Measurements from ENCODE around the gene HSF4. TPM values are rescaled to one million over a fixed set of nuclear protein-coding genes. Genes with fewer than 3 reads are reported as not detected.

HSF4 gene
- total and polyA plus RNA-seq, 2 donors (not counting 3 experiments of a cell fraction or from before 2014, with no cell fraction given): 4.8 to 5.5 TPM

- Histone ChIP-seq H3K27ac (ENCODE audit: insufficient read depth, low read depth, low read length) (no peak overlapping the region), H3K36me3 (ENCODE audit: control insufficient read depth in 2 of 2, extremely low read depth in 1 of 2, insufficient read depth in 2 of 2, low read length in 2 of 2) (no peaks in the 10 kb centered on the region), H3K4me3 (replicated peaks in 1 of 3; ENCODE audit: insufficient read depth in 1 of 3, low read depth in 1 of 3, low read length in 3 of 3) (no peak overlapping the region), H3K9ac (replicated peaks; ENCODE audit: extremely low read depth, insufficient read depth, low read length) (no peak overlapping the region), H3K9me3 (replicated peaks; ENCODE audit: control insufficient read depth, insufficient read depth, low read length) (no peaks in the 10 kb centered on the region), H3K9me1 (replicated peaks; ENCODE audit: control insufficient read depth, extremely low read depth, insufficient read depth, low read length) (no peaks in the 10 kb centered on the region), H3K27me3 (ENCODE audit: control insufficient read depth in 2 of 2, insufficient read depth in 2 of 2, low read length in 2 of 2) (peaks cover 36 to 38% of the 10 kb centered on the region in 2 experiments), H2AFZ (ENCODE audit: low read depth, low read length) (no peak overlapping the region), H3K79me2 (ENCODE audit: control insufficient read depth, insufficient read depth, low read length) (no peaks in the 10 kb centered on the region), H4K20me1 (replicated peaks; ENCODE audit: control insufficient read depth, extremely low read depth, insufficient read depth, low read length) (no peaks in the 10 kb centered on the region), H3K4me2 (ENCODE audit: insufficient read depth, low read length) (no peak overlapping the region), H3K4me1 (ENCODE audit: control insufficient read depth, extremely low read depth, insufficient read depth, low read length) (peaks cover 18% of the 10 kb centered on the region)
- no peak for DNase-seq (ENCODE audit: low read depth, low spot score)
- FAIRE-seq: no peak
- intact Hi-C loops (cut with micrococcal nuclease) (no loop called here), dilution Hi-C loops (cut with MboI; ENCODE audit: extremely low pct_ligation_motif_present, low sequenced_read_pairs) (no loop called here)
- CTCF ChIA-PET: interaction anchor here (2.2 to 2.6 kb wide), 2 partner anchors 144 to 148 kb away, joined by 5 to 11 read pairs; no protein-coding TSS in a partner anchor
- TF ChIP-seq EZH2 (IDR thresholded peaks at IDR 0.05; ENCODE audit: borderline replicate concordance, low read depth, low read length, severe bottlenecking) (no peak), FOS (IDR thresholded peaks at IDR 0.05; ENCODE audit: borderline replicate concordance, insufficient read depth, low read length) (no peak), CTCF (IDR thresholded peaks at IDR 0.05; ENCODE audit: extremely low read depth in 1 of 2, insufficient read depth in 1 of 2, low read depth in 1 of 2, low read length in 2 of 2) (no peak), POLR2A (IDR thresholded peaks at IDR 0.05; ENCODE audit: low read depth, low read length) (no peak), GATA2 (IDR thresholded peaks at IDR 0.05; ENCODE audit: insufficient read depth, insufficient read length, low read depth, low read length) (no peak), JUN (IDR thresholded peaks at IDR 0.05; ENCODE audit: borderline replicate concordance, insufficient read depth, insufficient read length, low read depth) (no peak), MAX (IDR thresholded peaks at IDR 0.05; ENCODE audit: insufficient read depth, insufficient read length) (no peak), POLR2AphosphoS5 (IDR thresholded peaks at IDR 0.05; ENCODE audit: insufficient read depth, low read depth, low read length) (no peak), MYC (IDR thresholded peaks at IDR 0.05; ENCODE audit: low read depth, low read length) (no peak)
- no TSS peak for BruUV-seq (replicated peaks)
- POLR2A ChIA-PET: no interaction called here
Measured at GRCh38 chr16:67161595-67162058, 2.9 kb upstream of the HSF4 start.

Measured in endothelial cell of umbilical vein (primary cell).